Lower leg skin (tissue), 4 donors: ENCODE results near the gene WNK4. TPM values are rescaled to one million over a fixed set of nuclear protein-coding genes. Genes with fewer than 3 reads are reported as not detected.

ENCODE experiments used
- DNase-seq, 2 donors: peaks; one replicate each; pipeline ENCODE4 v3.0.0-alpha.2; 2019; ENCODE audit warnings: low spot score in 2 of 2
- H3K4me3 ChIP-seq: fragments of 200-600 bp; sonication (generic); 2 replicates; pipeline ENCODE4 v1.5.1; 2017; ENCODE audit warnings: mild to moderate bottlenecking, low read depth; ENCODE audit not compliant: poor library complexity, severe bottlenecking
- CTCF ChIP-seq, 3 donors: fragments of 450-650 bp; IDR thresholded peaks; one replicate each; pipeline ENCODE4 v1.5.1; 2016; ENCODE audit warnings: antibody characterized with exemption in 3 of 3, mild to moderate bottlenecking in 3 of 3, moderate library complexity in 2 of 3
- POLR2A ChIP-seq, 2 donors: fragments of 450-650 bp; IDR thresholded peaks; one replicate each; pipeline ENCODE4 v1.6.1; 2016 to 2017; ENCODE audit warnings: antibody characterized with exemption in 2 of 2, mild to moderate bottlenecking in 1 of 2, moderate library complexity in 1 of 2
- WGBS, 2 donors: methylation state at CpG; one replicate each; pipeline ENCODE4 v1.1.5; 2018; 5-methylcytosine and 5-hydroxymethylcytosine counted together
- intact Hi-C: fragments of 100-400 bp; cut with DNase I; formaldehyde crosslinking; loops from one replicate; pipeline ENCODE4 v1.15.0; 2023; ENCODE audit warnings: low total_unique reads
- total RNA-seq, 4 donors: library from RNA; depleted of rRNA; stranded (reverse); fragments of >200 nt; gene quantifications; one replicate each; pipeline ENCODE4 v1.1.0, GENCODE V29; 2016

Gene WNK4
- total RNA-seq, 4 donors from 2014 or later = 0.62 to 1.0 TPM; not detected in 2

- no peak overlapping the region for H3K4me3 ChIP-seq
- TF ChIP-seq POLR2A (IDR thresholded peaks at IDR 0.05) = no peak
- TF ChIP-seq CTCF (IDR thresholded peaks at IDR 0.05) = no peak
- DNase-seq = no peak
- WGBS, 2 donors = 67 to 74% methylated on average over 4 of the region's 4 CpGs
- intact Hi-C loops = no loop called here
Measured at GRCh38 chr17:42795061-42795460, 14.7 kb downstream of the WNK4 start.

DNA sequence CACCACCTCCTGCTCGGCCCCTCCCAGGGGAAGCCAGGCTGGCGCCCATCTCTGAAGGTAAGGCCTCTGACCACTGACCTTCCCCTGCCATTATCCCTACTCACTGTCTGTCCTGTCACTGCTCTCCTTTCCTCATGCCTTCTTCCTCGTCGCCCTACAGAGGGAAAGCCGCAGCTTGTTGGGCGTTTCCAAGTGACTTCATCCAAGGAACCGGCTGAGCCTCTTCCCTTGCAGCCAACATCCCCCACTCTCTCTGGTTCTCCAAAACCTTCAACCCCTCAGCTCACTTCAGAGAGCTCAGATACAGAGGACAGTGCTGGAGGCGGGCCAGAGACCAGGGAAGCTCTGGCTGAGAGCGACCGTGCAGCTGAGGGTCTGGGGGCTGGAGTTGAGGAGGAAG, 15.1 kb downstream of the WNK4 start:
- intact Hi-C loops = no loop called here
- TF ChIP-seq CTCF (IDR thresholded peaks at IDR 0.05) = no peak
- TF ChIP-seq POLR2A (IDR thresholded peaks at IDR 0.05) = no peak
- WGBS, 2 donors = 79 to 89% methylated on average over 10 of the region's 10 CpGs
- H3K4me3 ChIP-seq = no peak overlapping the region
- no peak for DNase-seq

DNA sequence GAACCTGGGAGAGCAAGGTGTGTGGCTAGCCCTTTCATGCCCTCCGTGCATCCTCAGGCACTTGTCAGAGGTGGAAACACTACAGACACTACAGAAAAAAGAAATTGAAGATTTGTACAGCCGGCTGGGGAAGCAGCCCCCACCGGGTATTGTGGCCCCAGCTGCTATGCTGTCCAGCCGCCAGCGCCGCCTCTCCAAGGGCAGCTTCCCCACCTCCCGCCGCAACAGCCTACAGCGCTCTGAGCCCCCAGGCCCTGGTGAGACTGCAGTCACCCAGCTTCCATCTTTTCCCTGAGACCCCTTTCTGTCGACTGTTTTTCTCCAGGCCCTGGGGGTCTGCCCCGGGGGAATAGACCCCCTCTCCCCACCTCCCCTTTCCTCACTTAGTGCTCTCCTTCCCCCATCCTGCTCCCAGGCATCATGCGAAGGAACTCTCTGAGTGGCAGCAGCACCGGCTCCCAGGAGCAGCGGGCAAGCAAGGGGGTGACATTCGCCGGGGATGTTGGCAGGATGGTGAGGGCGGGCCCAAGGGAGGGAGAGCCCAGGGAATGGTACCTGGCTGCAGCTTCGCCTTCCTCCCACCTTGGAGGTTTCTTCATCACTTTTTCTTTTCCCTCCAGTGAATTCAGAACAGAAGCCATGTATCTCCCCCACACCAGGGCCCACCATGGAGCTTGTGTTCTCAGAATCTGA, 15.8 kb downstream of the WNK4 start:
- no peak for DNase-seq
- 89 to 91% methylated on average over 17 to 18 of the region's 18 CpGs for WGBS, 2 donors
- TF ChIP-seq POLR2A (IDR thresholded peaks at IDR 0.05) (no peak), CTCF (IDR thresholded peaks at IDR 0.05) (no peak)
- no peak overlapping the region for H3K4me3 ChIP-seq
- intact Hi-C loops = no loop called here

- no peak for DNase-seq
- TF ChIP-seq CTCF (IDR thresholded peaks at IDR 0.05) (no peak), POLR2A (IDR thresholded peaks at IDR 0.05) (no peak)
- 77 to 78% methylated on average over 10 of the region's 10 CpGs for WGBS, 2 donors
- intact Hi-C loops = no loop called here
- no peak overlapping the region for H3K4me3 ChIP-seq
Measured at GRCh38 chr17:42797067-42798007, 16.9 kb downstream of the WNK4 start.

DNA sequence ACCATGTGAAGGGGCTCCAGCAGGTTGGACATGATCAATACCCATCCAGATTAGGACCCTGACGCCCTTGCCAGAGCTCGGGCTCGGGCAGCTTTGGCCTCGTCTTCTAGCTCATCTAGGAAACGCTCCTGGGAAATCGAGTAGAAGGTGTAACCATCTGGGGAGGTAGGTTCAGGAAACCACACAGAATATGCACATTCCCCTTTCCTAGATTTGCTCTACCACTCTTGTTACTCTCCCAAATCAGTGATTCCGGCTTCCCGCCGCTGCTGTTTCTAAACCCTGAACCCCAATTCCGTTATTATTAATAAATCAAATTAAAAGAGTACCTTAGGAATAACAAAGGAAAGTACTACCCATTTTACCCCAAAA, 17.6 kb downstream of the WNK4 start:
- WGBS, 2 donors = 9 to 12% methylated on average over 10 of the region's 10 CpGs
- H3K4me3 ChIP-seq = peak overlapping the region; percentile 94
- intact Hi-C loops = no loop called here
- no peak for DNase-seq
- TF ChIP-seq CTCF (IDR thresholded peaks at IDR 0.05) = no peak
- no peak for TF ChIP-seq POLR2A (IDR thresholded peaks at IDR 0.05)
